Astrocyte (in vitro differentiated cells and primary cell): ENCODE results near the gene LINC00305. TPM values are rescaled to one million over a fixed set of nuclear protein-coding genes. Genes with fewer than 3 reads are reported as not detected.

Source experiments
- DNase-seq: peaks from one replicate; pipeline ENCODE4 v3.0.0-alpha.2; 2010; ENCODE audit warnings: low read depth
- FAIRE-seq: peaks from 2 replicates; lab custom pipeline; 2011; peaks lifted over from hg19 to GRCh38; lab: Jason Lieb, UNC
- H2AFZ ChIP-seq: 2 replicates; pipeline ENCODE4 v1.6.0; 2012; ENCODE audit warnings: low read depth, low read length, inconsistent platforms
- H3K27ac ChIP-seq: 2 replicates; pipeline ENCODE4 v1.5.1; 2011; ENCODE audit warnings: low read depth, low read length, inconsistent platforms
- H3K27me3 ChIP-seq: 2 replicates; pipeline ENCODE4 v1.6.0; 2011; ENCODE audit warnings: low read length, inconsistent platforms; ENCODE audit not compliant: insufficient read depth
- H3K36me3 ChIP-seq: 2 replicates; pipeline ENCODE4 v1.5.1; 2011; ENCODE audit warnings: low read length, inconsistent platforms; ENCODE audit not compliant: insufficient read depth
- H3K4me1 ChIP-seq: 2 replicates; pipeline ENCODE4 v1.5.1; 2011; ENCODE audit warnings: low read length, inconsistent platforms; ENCODE audit not compliant: insufficient read depth
- H3K4me2 ChIP-seq: 2 replicates; pipeline ENCODE4 v1.6.0; 2012; ENCODE audit warnings: low read length, inconsistent platforms
- H3K4me3 ChIP-seq: 2 replicates; pipeline ENCODE4 v1.5.1; 2011; ENCODE audit warnings: low read depth, mild to moderate bottlenecking, low read length, inconsistent platforms; ENCODE audit not compliant: insufficient read depth
- H3K79me2 ChIP-seq: 2 replicates; pipeline ENCODE4 v1.6.0; 2012; ENCODE audit warnings: mild to moderate bottlenecking, low read length, inconsistent platforms; ENCODE audit not compliant: insufficient read depth
- H3K9ac ChIP-seq: 2 replicates; pipeline ENCODE4 v1.6.0; 2012; ENCODE audit warnings: mild to moderate bottlenecking, low read length, inconsistent platforms
- H3K9me3 ChIP-seq: 2 replicates; pipeline ENCODE4 v1.5.1; 2012; ENCODE audit warnings: low read depth, mild to moderate bottlenecking, low read length, inconsistent platforms; ENCODE audit not compliant: insufficient read depth
- H4K20me1 ChIP-seq: 2 replicates; pipeline ENCODE4 v1.6.0; 2012; ENCODE audit warnings: low read length, inconsistent platforms; ENCODE audit not compliant: insufficient read depth
- H3K27ac Mint-ChIP-seq: one replicate; pipeline ENCODE4 v1.8.0; 2021; ENCODE audit warnings: mild to moderate bottlenecking, mixed read lengths; ENCODE audit not compliant: unreplicated experiment
- H3K27me3 Mint-ChIP-seq: one replicate; pipeline ENCODE4 v1.8.0; 2021; ENCODE audit warnings: low read depth, mixed read lengths; ENCODE audit not compliant: unreplicated experiment
- H3K36me3 Mint-ChIP-seq: one replicate; pipeline ENCODE4 v1.8.0; 2021; ENCODE audit warnings: low read depth, mixed read lengths; ENCODE audit not compliant: unreplicated experiment
- H3K4me1 Mint-ChIP-seq: one replicate; pipeline ENCODE4 v1.8.0; 2021; ENCODE audit warnings: low read depth, mixed read lengths; ENCODE audit not compliant: unreplicated experiment
- H3K4me3 Mint-ChIP-seq: one replicate; pipeline ENCODE4 v1.8.0; 2021; ENCODE audit warnings: mild to moderate bottlenecking, moderate library complexity, mixed read lengths; ENCODE audit not compliant: unreplicated experiment
- H3K9me3 Mint-ChIP-seq: one replicate; pipeline ENCODE4 v1.8.0; 2021; ENCODE audit warnings: mild to moderate bottlenecking, mixed read lengths; ENCODE audit not compliant: unreplicated experiment
- EZH2 ChIP-seq: IDR thresholded peaks from 2 replicates; pipeline ENCODE4 v1.6.1; 2012; ENCODE audit warnings: mild to moderate bottlenecking, low read length, inconsistent platforms; ENCODE audit not compliant: insufficient read depth
- total RNA-seq: library from RNA; stranded (reverse); gene quantifications from 2 replicates; pipeline ENCODE4 v1.2.1, GENCODE V29; 2021
- TF ChIP-seq, protein P1 (sequence below): IDR thresholded peaks from 2 replicates; pipeline ENCODE4 v1.5.1; 2011; ENCODE audit warnings: low read depth, mild to moderate bottlenecking, inconsistent platforms, low read length, moderate library complexity; ENCODE audit not compliant: insufficient read depth

LINC00305 gene
- total RNA-seq, 1 donor from 2014 or later: not detected

- no peak overlapping the region for H2AFZ ChIP-seq
- Mint-ChIP-seq H3K4me3 (no peak overlapping the region), H3K9me3 (no peaks in the 10 kb centered on the region), H3K27ac (no peak overlapping the region), H3K4me1 (no peaks in the 10 kb centered on the region), H3K36me3 (no peaks in the 10 kb centered on the region), H3K27me3 (no peaks in the 10 kb centered on the region)
- no peak for DNase-seq
- no peak overlapping the region for H3K4me2 ChIP-seq
- H3K9ac ChIP-seq: no peak overlapping the region
- no peaks in the 10 kb centered on the region for H4K20me1 ChIP-seq
- FAIRE-seq: no peak
- H3K4me1 ChIP-seq: no peaks in the 10 kb centered on the region
- H3K36me3 ChIP-seq: no peaks in the 10 kb centered on the region
- no peaks in the 10 kb centered on the region for H3K27me3 ChIP-seq
- H3K4me3 ChIP-seq: no peak overlapping the region
- H3K9me3 ChIP-seq: no peaks in the 10 kb centered on the region
- no peak for TF ChIP-seq EZH2
- TF ChIP-seq, protein P1, sequence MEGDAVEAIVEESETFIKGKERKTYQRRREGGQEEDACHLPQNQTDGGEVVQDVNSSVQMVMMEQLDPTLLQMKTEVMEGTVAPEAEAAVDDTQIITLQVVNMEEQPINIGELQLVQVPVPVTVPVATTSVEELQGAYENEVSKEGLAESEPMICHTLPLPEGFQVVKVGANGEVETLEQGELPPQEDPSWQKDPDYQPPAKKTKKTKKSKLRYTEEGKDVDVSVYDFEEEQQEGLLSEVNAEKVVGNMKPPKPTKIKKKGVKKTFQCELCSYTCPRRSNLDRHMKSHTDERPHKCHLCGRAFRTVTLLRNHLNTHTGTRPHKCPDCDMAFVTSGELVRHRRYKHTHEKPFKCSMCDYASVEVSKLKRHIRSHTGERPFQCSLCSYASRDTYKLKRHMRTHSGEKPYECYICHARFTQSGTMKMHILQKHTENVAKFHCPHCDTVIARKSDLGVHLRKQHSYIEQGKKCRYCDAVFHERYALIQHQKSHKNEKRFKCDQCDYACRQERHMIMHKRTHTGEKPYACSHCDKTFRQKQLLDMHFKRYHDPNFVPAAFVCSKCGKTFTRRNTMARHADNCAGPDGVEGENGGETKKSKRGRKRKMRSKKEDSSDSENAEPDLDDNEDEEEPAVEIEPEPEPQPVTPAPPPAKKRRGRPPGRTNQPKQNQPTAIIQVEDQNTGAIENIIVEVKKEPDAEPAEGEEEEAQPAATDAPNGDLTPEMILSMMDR: no peak
- H3K79me2 ChIP-seq: no peaks in the 10 kb centered on the region
- H3K27ac ChIP-seq: no peak overlapping the region
These were observed 66.8 kb downstream of the LINC00305 start for GRCh38 chr18:64082054-64082453.

- H3K27ac ChIP-seq: no peak overlapping the region
These were observed 74.9 kb downstream of the LINC00305 start for GRCh38 chr18:64073971-64074370.

DNA sequence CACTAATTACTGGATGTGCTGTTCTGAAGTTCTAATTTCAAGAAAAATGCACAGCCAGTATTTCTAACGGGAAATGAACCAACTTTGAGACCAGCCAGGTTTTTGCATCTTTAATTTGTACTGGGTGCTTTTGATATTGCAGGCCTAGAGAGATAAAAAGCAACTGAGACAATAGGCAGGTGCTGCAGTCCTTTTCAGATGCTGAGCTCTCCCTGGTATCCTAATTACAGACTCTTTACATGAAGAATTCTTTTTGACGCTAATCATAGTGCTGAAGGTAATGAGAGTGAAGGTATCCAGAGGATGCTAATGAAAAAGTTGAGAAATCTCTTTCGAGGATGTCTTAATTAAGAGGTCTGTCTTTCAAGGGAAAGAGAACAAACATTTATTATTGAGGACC, 93.9 kb downstream of the LINC00305 start:
- no peak overlapping the region for H3K4me2 ChIP-seq
- FAIRE-seq: no peak
- no peaks in the 10 kb centered on the region for H3K36me3 Mint-ChIP-seq
- no peak for DNase-seq
- no peaks in the 10 kb centered on the region for H3K79me2 ChIP-seq
- no peak overlapping the region for H2AFZ ChIP-seq
- no peaks in the 10 kb centered on the region for H3K36me3 ChIP-seq
- no peaks in the 10 kb centered on the region for H3K27me3 ChIP-seq
- no peak overlapping the region for H3K27ac Mint-ChIP-seq
- no peak overlapping the region for H3K27ac ChIP-seq
- peaks cover 3% of the 10 kb centered on the region for H3K9me3 Mint-ChIP-seq
- H3K4me1 ChIP-seq: no peaks in the 10 kb centered on the region
- H3K4me3 ChIP-seq: no peak overlapping the region
- H3K4me3 Mint-ChIP-seq: no peak overlapping the region
- TF ChIP-seq, protein P1: no peak
- TF ChIP-seq EZH2: no peak
- H3K9me3 ChIP-seq: no peaks in the 10 kb centered on the region
- H3K4me1 Mint-ChIP-seq: no peaks in the 10 kb centered on the region
- peaks cover 8% of the 10 kb centered on the region for H3K27me3 Mint-ChIP-seq
- H4K20me1 ChIP-seq: no peaks in the 10 kb centered on the region
- no peak overlapping the region for H3K9ac ChIP-seq

More at GRCh38 chr18:64073971-64074370, 74.9 kb downstream of the LINC00305 start:
- Histone ChIP-seq H3K36me3 (no peaks in the 10 kb centered on the region), H3K9me3 (no peaks in the 10 kb centered on the region), H3K79me2 (no peaks in the 10 kb centered on the region), H4K20me1 (no peaks in the 10 kb centered on the region), H2AFZ (no peak overlapping the region), H3K4me2 (no peak overlapping the region), H3K9ac (no peak overlapping the region), H3K27me3 (no peaks in the 10 kb centered on the region), H3K4me1 (no peaks in the 10 kb centered on the region), H3K4me3 (no peak overlapping the region)
- Mint-ChIP-seq H3K4me1 (no peaks in the 10 kb centered on the region), H3K27me3 (no peaks in the 10 kb centered on the region), H3K36me3 (no peaks in the 10 kb centered on the region), H3K27ac (no peak overlapping the region), H3K4me3 (no peak overlapping the region), H3K9me3 (peaks cover 2% of the 10 kb centered on the region)
- DNase-seq (no peak), FAIRE-seq (no peak)
- TF ChIP-seq, protein P1: no peak
- no peak for TF ChIP-seq EZH2
